ENCODE results near the gene PHACTR3.

Gene PHACTR3

GRCh38 chr20:59589086-59589684, 15.2 kb upstream of the PHACTR3 start:
- no peaks in the 10 kb centered on the region for H3K36me3 Mint-ChIP-seq
- CTCF ChIA-PET, result interaction anchor here (1.0 to 1.6 kb wide), 5 partner anchors 9 to 164 kb away, joined by 3 to 5 read pairs (median 3); no protein-coding TSS in a partner anchor
- H3K4me1 Mint-ChIP-seq, result peaks cover 11% of the 10 kb centered on the region
- peaks cover 7% of the 10 kb centered on the region for H3K27me3 Mint-ChIP-seq
- no peak overlapping the region for H3K27ac Mint-ChIP-seq
- no peak for DNase-seq
- H3K9me3 Mint-ChIP-seq, result no peaks in the 10 kb centered on the region
- H3K4me3 Mint-ChIP-seq, result no peak overlapping the region

GRCh38 chr20:59591061-59591460, 13.3 kb upstream of the PHACTR3 start:
- CTCF ChIA-PET, result interaction anchor here (1.4 kb wide), 1 partner anchor 20 kb away, joined by 4 read pairs; no protein-coding TSS in a partner anchor
- Mint-ChIP-seq H3K4me1 (peaks cover 2% of the 10 kb centered on the region), H3K27ac (no peak overlapping the region), H3K4me3 (no peak overlapping the region), H3K27me3 (peaks cover 10% of the 10 kb centered on the region), H3K36me3 (no peaks in the 10 kb centered on the region), H3K9me3 (no peaks in the 10 kb centered on the region)
- DNase-seq, result no peak

GRCh38 chr20:59596690-59597089, 7.7 kb upstream of the PHACTR3 start:
- Mint-ChIP-seq H3K36me3 (no peaks in the 10 kb centered on the region), H3K27me3 (peaks cover 45% of the 10 kb centered on the region), H3K4me1 (no peaks in the 10 kb centered on the region), H3K4me3 (no peak overlapping the region), H3K27ac (no peak overlapping the region), H3K9me3 (no peaks in the 10 kb centered on the region)
- DNase-seq, result no peak
- CTCF ChIA-PET, result interaction anchor here (0.8 to 2.8 kb wide), 4 partner anchors 11 to 70 kb away, joined by 3 to 8 read pairs (median 5); no protein-coding TSS in a partner anchor

- no peak for DNase-seq
- Mint-ChIP-seq H3K36me3 (no peaks in the 10 kb centered on the region), H3K9me3 (no peaks in the 10 kb centered on the region), H3K4me1 (no peaks in the 10 kb centered on the region), H3K27me3 (peaks cover 51% of the 10 kb centered on the region), H3K27ac (no peak overlapping the region), H3K4me3 (no peak overlapping the region)
- CTCF ChIA-PET, result interaction anchor here (0.8 to 2.8 kb wide), 6 partner anchors 9 to 153 kb away, joined by 3 to 8 read pairs (median 6); no protein-coding TSS in a partner anchor
These were observed 7.1 kb upstream of the PHACTR3 start for GRCh38 chr20:59597240-59597639.

- Mint-ChIP-seq H3K36me3 (no peaks in the 10 kb centered on the region), H3K9me3 (no peaks in the 10 kb centered on the region), H3K4me1 (no peaks in the 10 kb centered on the region), H3K27ac (no peak overlapping the region), H3K4me3 (no peak overlapping the region), H3K27me3 (peaks cover 66% of the 10 kb centered on the region)
- CTCF ChIA-PET, result interaction anchor here (0.9 to 2.8 kb wide), 11 partner anchors 9 to 152 kb away, joined by 3 to 8 read pairs (median 5); no protein-coding TSS in a partner anchor
- peak; percentile 52 for DNase-seq
These were observed 5.6 kb upstream of the PHACTR3 start for GRCh38 chr20:59598625-59599310.

- no peaks in the 10 kb centered on the region for H3K9me3 Mint-ChIP-seq
- DNase-seq, result no peak
- H3K36me3 Mint-ChIP-seq, result no peaks in the 10 kb centered on the region
- no peak overlapping the region for H3K4me3 Mint-ChIP-seq
- no peak overlapping the region for H3K27ac Mint-ChIP-seq
- H3K4me1 Mint-ChIP-seq, result no peaks in the 10 kb centered on the region
- CTCF ChIA-PET, result interaction anchor here (0.6 to 2.1 kb wide), 4 partner anchors 10 to 142 kb away, joined by 3 to 8 read pairs (median 4); no protein-coding TSS in a partner anchor
- peaks cover 74% of the 10 kb centered on the region for H3K27me3 Mint-ChIP-seq
These were observed 4.4 kb upstream of the PHACTR3 start for GRCh38 chr20:59599941-59600340.

- H3K4me1 Mint-ChIP-seq, result no peaks in the 10 kb centered on the region
- no peak for DNase-seq
- peaks cover 80% of the 10 kb centered on the region for H3K27me3 Mint-ChIP-seq
- H3K36me3 Mint-ChIP-seq, result no peaks in the 10 kb centered on the region
- CTCF ChIA-PET, result no interaction called here
- no peaks in the 10 kb centered on the region for H3K9me3 Mint-ChIP-seq
- no peak overlapping the region for H3K27ac Mint-ChIP-seq
- H3K4me3 Mint-ChIP-seq, result no peak overlapping the region
These were observed 3.9 kb upstream of the PHACTR3 start for GRCh38 chr20:59600472-59600871.

GRCh38 chr20:59602546-59603080, 1.7 kb upstream of the PHACTR3 start:
- DNase-seq, result no peak
- no peaks in the 10 kb centered on the region for H3K9me3 Mint-ChIP-seq
- no peak overlapping the region for H3K27ac Mint-ChIP-seq
- CTCF ChIA-PET, result no interaction called here
- H3K27me3 Mint-ChIP-seq, result peaks cover 93% of the 10 kb centered on the region
- H3K4me3 Mint-ChIP-seq, result no peak overlapping the region
- H3K36me3 Mint-ChIP-seq, result no peaks in the 10 kb centered on the region
- no peaks in the 10 kb centered on the region for H3K4me1 Mint-ChIP-seq

- Mint-ChIP-seq H3K36me3 (no peaks in the 10 kb centered on the region), H3K27me3 (peaks cover 90% of the 10 kb centered on the region), H3K27ac (no peak overlapping the region), H3K9me3 (no peaks in the 10 kb centered on the region), H3K4me3 (no peak overlapping the region), H3K4me1 (no peaks in the 10 kb centered on the region)
- CTCF ChIA-PET, result no interaction called here
- no peak for DNase-seq
These were observed 1.2 kb upstream of the PHACTR3 start for GRCh38 chr20:59603176-59603575.

- H3K4me1 Mint-ChIP-seq, result no peaks in the 10 kb centered on the region
- DNase-seq, result no peak
- H3K36me3 Mint-ChIP-seq, result no peaks in the 10 kb centered on the region
- no peak overlapping the region for H3K4me3 Mint-ChIP-seq
- no peaks in the 10 kb centered on the region for H3K9me3 Mint-ChIP-seq
- CTCF ChIA-PET, result no interaction called here
- no peak overlapping the region for H3K27ac Mint-ChIP-seq
- H3K27me3 Mint-ChIP-seq, result peaks cover 86% of the 10 kb centered on the region
These were observed 631 bp downstream of the PHACTR3 start for GRCh38 chr20:59604741-59605600.

- Mint-ChIP-seq H3K9me3 (no peaks in the 10 kb centered on the region), H3K4me3 (no peak overlapping the region), H3K27me3 (peaks cover 82% of the 10 kb centered on the region), H3K4me1 (no peaks in the 10 kb centered on the region), H3K36me3 (no peaks in the 10 kb centered on the region), H3K27ac (no peak overlapping the region)
- CTCF ChIA-PET, result no interaction called here
- DNase-seq, result no peak
These were observed 1.4 kb downstream of the PHACTR3 start for GRCh38 chr20:59605601-59606364.

GRCh38 chr20:59606566-59606965, 2.2 kb downstream of the PHACTR3 start:
- no peak for DNase-seq
- H3K27ac Mint-ChIP-seq, result no peak overlapping the region
- H3K4me1 Mint-ChIP-seq, result no peaks in the 10 kb centered on the region
- H3K4me3 Mint-ChIP-seq, result no peak overlapping the region
- CTCF ChIA-PET, result no interaction called here
- no peaks in the 10 kb centered on the region for H3K9me3 Mint-ChIP-seq
- H3K27me3 Mint-ChIP-seq, result peaks cover 78% of the 10 kb centered on the region
- H3K36me3 Mint-ChIP-seq, result no peaks in the 10 kb centered on the region

GRCh38 chr20:59608396-59608795, 4.1 kb downstream of the PHACTR3 start:
- CTCF ChIA-PET, result no interaction called here
- H3K36me3 Mint-ChIP-seq, result no peaks in the 10 kb centered on the region
- no peak overlapping the region for H3K4me3 Mint-ChIP-seq
- no peak overlapping the region for H3K27ac Mint-ChIP-seq
- no peaks in the 10 kb centered on the region for H3K4me1 Mint-ChIP-seq
- DNase-seq, result no peak
- peaks cover 60% of the 10 kb centered on the region for H3K27me3 Mint-ChIP-seq
- no peaks in the 10 kb centered on the region for H3K9me3 Mint-ChIP-seq
